A549 (cell line): ENCODE data around the gene SUPT4H1.

Experiments
- CEBPB ChIP-seq, 2 experiments: fragments of >200 bp in 1 of 2; sonication (Bioruptor Twin) in 1 of 2; formaldehyde crosslinking in 1 of 2; IDR thresholded peaks; 2 replicates each; pipeline ENCODE4 v1.6.1; 2012 to 2016
- EHF ChIP-seq: fragments of 250-450 bp; sonication (Bioruptor Pico); IDR thresholded peaks from 2 replicates; pipeline ENCODE4 v1.5.0; 2020; ENCODE audit warnings: mild to moderate bottlenecking
- EP300 ChIP-seq, 2 experiments: fragments of >200 bp; sonication (Bioruptor Twin); formaldehyde crosslinking; IDR thresholded peaks; 2 replicates in 1 of 2; 3 replicates in 1 of 2; pipeline ENCODE4 v1.6.1; 2016 to 2017
- GATA3 ChIP-seq: IDR thresholded peaks from 2 replicates; pipeline ENCODE4 v1.6.1; 2012; ENCODE audit warnings: borderline replicate concordance
- KDM5A ChIP-seq: fragments of 200-600 bp; sonication (generic); IDR thresholded peaks from 2 replicates; pipeline ENCODE4 v1.6.1; 2016; ENCODE audit warnings: antibody characterized with exemption, mild to moderate bottlenecking
- MAFK ChIP-seq: fragments of 450-650 bp; IDR thresholded peaks from 2 replicates; pipeline ENCODE4 v1.6.1; 2014; ENCODE audit not compliant: partially characterized antibody
- MAZ ChIP-seq: fragments of 150-350 bp; IDR thresholded peaks from 2 replicates; pipeline ENCODE4 v1.6.1; 2014; ENCODE audit warnings: antibody characterized with exemption, low read depth, low read length, borderline replicate concordance
- POLR2A ChIP-seq: IDR thresholded peaks from 2 replicates; pipeline ENCODE4 v1.6.1; 2012; ENCODE audit warnings: mild to moderate bottlenecking, low read length
- POLR2AphosphoS2 ChIP-seq: conservative IDR thresholded peaks from 2 replicates; pipeline ENCODE4 v1.6.1; 2012; ENCODE audit warnings: low read length, improper control_type of control experiment, inconsistent platforms
- RFX5 ChIP-seq: fragments of 450-650 bp; IDR thresholded peaks from 2 replicates; pipeline ENCODE4 v1.7.1; 2014; ENCODE audit warnings: antibody characterized with exemption, mild to moderate bottlenecking, moderate library complexity
- SREBF2 ChIP-seq: fragments of 450-650 bp; IDR thresholded peaks from 2 replicates; pipeline ENCODE4 v1.6.1; 2014; ENCODE audit warnings: mild to moderate bottlenecking, moderate library complexity
- TF ChIP-seq, protein P1 (sequence below): fragments of >200 bp; sonication (Bioruptor Twin); formaldehyde crosslinking; IDR thresholded peaks from 3 replicates; pipeline ENCODE4 v1.5.1; 2016
- TF ChIP-seq, protein P2 (sequence below): fragments of 200-600 bp; sonication (generic); IDR thresholded peaks from 2 replicates; pipeline ENCODE4 v1.6.1; 2016; ENCODE audit warnings: antibody characterized with exemption, mild to moderate bottlenecking, moderate library complexity
- TF ChIP-seq, protein P3 (sequence below): IDR thresholded peaks from 2 replicates; pipeline ENCODE4 v1.6.1; 2012

DNA sequence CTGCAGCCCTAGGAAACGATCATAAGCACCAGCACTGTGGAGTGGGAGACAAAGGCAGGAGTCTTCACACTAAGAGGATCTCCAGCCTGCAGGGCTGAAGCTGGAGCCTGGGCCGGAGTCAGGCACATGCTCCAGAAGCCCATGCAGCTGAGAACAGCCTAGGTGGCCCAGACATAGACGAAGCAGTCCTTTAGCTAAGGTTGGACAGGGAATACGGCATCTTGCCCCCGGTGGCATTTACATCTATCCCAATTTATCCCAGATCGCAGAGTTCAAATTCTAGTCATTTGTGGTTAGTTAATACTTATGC is 37.3 kb downstream of the SUPT4H1 start:
- TF ChIP-seq RFX5 (no peak), CEBPB (IDR thresholded peaks at IDR 0.05) (no peak), GATA3 (no peak), POLR2A (no peak), EP300 (IDR thresholded peaks at IDR 0.05) (no peak), MAFK (no peak), EHF (CRISPR knock-in tag) (no peak), POLR2AphosphoS2 (no peak), SREBF2 (no peak), KDM5A (no peak), MAZ (no peak)
- TF ChIP-seq, protein P1, sequence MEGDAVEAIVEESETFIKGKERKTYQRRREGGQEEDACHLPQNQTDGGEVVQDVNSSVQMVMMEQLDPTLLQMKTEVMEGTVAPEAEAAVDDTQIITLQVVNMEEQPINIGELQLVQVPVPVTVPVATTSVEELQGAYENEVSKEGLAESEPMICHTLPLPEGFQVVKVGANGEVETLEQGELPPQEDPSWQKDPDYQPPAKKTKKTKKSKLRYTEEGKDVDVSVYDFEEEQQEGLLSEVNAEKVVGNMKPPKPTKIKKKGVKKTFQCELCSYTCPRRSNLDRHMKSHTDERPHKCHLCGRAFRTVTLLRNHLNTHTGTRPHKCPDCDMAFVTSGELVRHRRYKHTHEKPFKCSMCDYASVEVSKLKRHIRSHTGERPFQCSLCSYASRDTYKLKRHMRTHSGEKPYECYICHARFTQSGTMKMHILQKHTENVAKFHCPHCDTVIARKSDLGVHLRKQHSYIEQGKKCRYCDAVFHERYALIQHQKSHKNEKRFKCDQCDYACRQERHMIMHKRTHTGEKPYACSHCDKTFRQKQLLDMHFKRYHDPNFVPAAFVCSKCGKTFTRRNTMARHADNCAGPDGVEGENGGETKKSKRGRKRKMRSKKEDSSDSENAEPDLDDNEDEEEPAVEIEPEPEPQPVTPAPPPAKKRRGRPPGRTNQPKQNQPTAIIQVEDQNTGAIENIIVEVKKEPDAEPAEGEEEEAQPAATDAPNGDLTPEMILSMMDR, result no peak
- TF ChIP-seq, protein P2, sequence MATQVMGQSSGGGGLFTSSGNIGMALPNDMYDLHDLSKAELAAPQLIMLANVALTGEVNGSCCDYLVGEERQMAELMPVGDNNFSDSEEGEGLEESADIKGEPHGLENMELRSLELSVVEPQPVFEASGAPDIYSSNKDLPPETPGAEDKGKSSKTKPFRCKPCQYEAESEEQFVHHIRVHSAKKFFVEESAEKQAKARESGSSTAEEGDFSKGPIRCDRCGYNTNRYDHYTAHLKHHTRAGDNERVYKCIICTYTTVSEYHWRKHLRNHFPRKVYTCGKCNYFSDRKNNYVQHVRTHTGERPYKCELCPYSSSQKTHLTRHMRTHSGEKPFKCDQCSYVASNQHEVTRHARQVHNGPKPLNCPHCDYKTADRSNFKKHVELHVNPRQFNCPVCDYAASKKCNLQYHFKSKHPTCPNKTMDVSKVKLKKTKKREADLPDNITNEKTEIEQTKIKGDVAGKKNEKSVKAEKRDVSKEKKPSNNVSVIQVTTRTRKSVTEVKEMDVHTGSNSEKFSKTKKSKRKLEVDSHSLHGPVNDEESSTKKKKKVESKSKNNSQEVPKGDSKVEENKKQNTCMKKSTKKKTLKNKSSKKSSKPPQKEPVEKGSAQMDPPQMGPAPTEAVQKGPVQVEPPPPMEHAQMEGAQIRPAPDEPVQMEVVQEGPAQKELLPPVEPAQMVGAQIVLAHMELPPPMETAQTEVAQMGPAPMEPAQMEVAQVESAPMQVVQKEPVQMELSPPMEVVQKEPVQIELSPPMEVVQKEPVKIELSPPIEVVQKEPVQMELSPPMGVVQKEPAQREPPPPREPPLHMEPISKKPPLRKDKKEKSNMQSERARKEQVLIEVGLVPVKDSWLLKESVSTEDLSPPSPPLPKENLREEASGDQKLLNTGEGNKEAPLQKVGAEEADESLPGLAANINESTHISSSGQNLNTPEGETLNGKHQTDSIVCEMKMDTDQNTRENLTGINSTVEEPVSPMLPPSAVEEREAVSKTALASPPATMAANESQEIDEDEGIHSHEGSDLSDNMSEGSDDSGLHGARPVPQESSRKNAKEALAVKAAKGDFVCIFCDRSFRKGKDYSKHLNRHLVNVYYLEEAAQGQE, result no peak
- TF ChIP-seq, protein P3, sequence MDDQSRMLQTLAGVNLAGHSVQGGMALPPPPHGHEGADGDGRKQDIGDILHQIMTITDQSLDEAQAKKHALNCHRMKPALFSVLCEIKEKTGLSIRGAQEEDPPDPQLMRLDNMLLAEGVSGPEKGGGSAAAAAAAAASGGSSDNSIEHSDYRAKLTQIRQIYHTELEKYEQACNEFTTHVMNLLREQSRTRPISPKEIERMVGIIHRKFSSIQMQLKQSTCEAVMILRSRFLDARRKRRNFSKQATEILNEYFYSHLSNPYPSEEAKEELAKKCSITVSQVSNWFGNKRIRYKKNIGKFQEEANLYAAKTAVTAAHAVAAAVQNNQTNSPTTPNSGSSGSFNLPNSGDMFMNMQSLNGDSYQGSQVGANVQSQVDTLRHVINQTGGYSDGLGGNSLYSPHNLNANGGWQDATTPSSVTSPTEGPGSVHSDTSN, result no peak
